22Rv1 (cell line): Measurements from ENCODE around the gene FABP7.

ENCODE experiments used
- H3K27ac ChIP-seq: fragments of 450-650 bp; 2 replicates; pipeline ENCODE4 v1.5.1; 2017
- CTCF ChIP-seq: fragments of 450-650 bp; IDR thresholded peaks from 2 replicates; pipeline ENCODE4 v1.5.1; 2017; ENCODE audit warnings: mild to moderate bottlenecking
- ZFX ChIP-seq: fragments of 450-650 bp; IDR thresholded peaks from 2 replicates; pipeline ENCODE4 v1.6.1; 2017; ENCODE audit warnings: antibody characterized with exemption, borderline replicate concordance

Gene FABP7

GRCh38 chr6:122760330-122760729, 19.2 kb upstream of the FABP7 start:
- no peak for TF ChIP-seq ZFX
- no peak for TF ChIP-seq CTCF
- H3K27ac ChIP-seq, result no peak overlapping the region

- H3K27ac ChIP-seq, result peak overlapping the region; percentile 35
- no peak for TF ChIP-seq CTCF
- TF ChIP-seq ZFX, result no peak
Observed at GRCh38 chr6:122766256-122766655, 13.3 kb upstream of the FABP7 start.

GRCh38 chr6:122770835-122771601, 8.5 kb upstream of the FABP7 start:
- H3K27ac ChIP-seq, result peak overlapping the region; percentile 98
- peak; percentile 42 for TF ChIP-seq CTCF
- TF ChIP-seq ZFX, result no peak

GRCh38 chr6:122772724-122773415, 6.6 kb upstream of the FABP7 start:
- peak overlapping the region; percentile 98 for H3K27ac ChIP-seq
- TF ChIP-seq CTCF, result peak; percentile 27; the same call in 1 of the 2 replicates
- no peak for TF ChIP-seq ZFX

- no peak for TF ChIP-seq ZFX
- TF ChIP-seq CTCF, result no peak
- no peak overlapping the region for H3K27ac ChIP-seq
Observed at GRCh38 chr6:122775975-122776374, 3.5 kb upstream of the FABP7 start.

GRCh38 chr6:122778302-122778701, 1.2 kb upstream of the FABP7 start:
- H3K27ac ChIP-seq, result no peak overlapping the region
- no peak for TF ChIP-seq CTCF
- TF ChIP-seq ZFX, result no peak
